Ammon's horn (tissue), 1 donor: ENCODE data around the gene PIK3R2.
A peak's percentile ranks its signal among the peaks of the same experiment; 100 is the strongest.
"Not testable (repeated sequence)": the region's sequence is repeated elsewhere in the genome, so short reads cannot be mapped to it uniquely, and the experiment has no call there.

Source experiments
- DNase-seq: peaks from one replicate; pipeline ENCODE4 v3.0.0-alpha.2; 2016; ENCODE audit warnings: low spot score

Gene PIK3R2

GRCh38 chr19:18203863-18204393 is 51.0 kb downstream of the PIK3R2 start, which contains the start of gene RAB3A:
TSS of gene RAB3A (minus strand) at chr19:18204042. CDS start at chr19:18202740, 1,302 bp downstream.
- peak; percentile 100 for DNase-seq

GRCh38 chr19:18204394-18205199 is 51.6 kb downstream of the PIK3R2 start:
- no peak for DNase-seq

- peak; percentile 85 for DNase-seq
Observed at GRCh38 chr19:18205200-18205892, 52.4 kb downstream of the PIK3R2 start.

GRCh38 chr19:18206018-18206417 is 53.1 kb downstream of the PIK3R2 start:
- DNase-seq, result no peak

GRCh38 chr19:18208098-18208951 is 55.4 kb downstream of the PIK3R2 start:
- no peak for DNase-seq

GRCh38 chr19:18209912-18210311 is 56.9 kb downstream of the PIK3R2 start:
- not testable (repeated sequence) for DNase-seq

- no peak for DNase-seq
Observed at GRCh38 chr19:18211683-18212082, 58.7 kb downstream of the PIK3R2 start.

- no peak for DNase-seq
Observed at GRCh38 chr19:18214779-18215433, 61.9 kb downstream of the PIK3R2 start.

- DNase-seq, result no peak
Observed at GRCh38 chr19:18216789-18217188, 63.8 kb downstream of the PIK3R2 start.

GRCh38 chr19:18218159-18218558 is 65.2 kb downstream of the PIK3R2 start:
- DNase-seq, result no peak

GRCh38 chr19:18218600-18218999 is 65.6 kb downstream of the PIK3R2 start:
- no peak for DNase-seq
